Right atrium auricular region (tissue), 2 donors: ENCODE data around the gene CHKB. TPM values are rescaled to one million over a fixed set of nuclear protein-coding genes. Genes with fewer than 3 reads are reported as not detected.

Experiments used
- DNase-seq: peaks from one replicate; pipeline ENCODE4 v3.0.0-alpha.2; 2019; ENCODE audit warnings: low spot score
- H3K27ac ChIP-seq, 2 donors: fragments of 200-600 bp; sonication (generic); 1 replicate in 1 of 2; 2 replicates in 1 of 2; pipeline ENCODE4 v1.5.1; 2016 to 2019
- H3K27me3 ChIP-seq, 2 donors: fragments of 200-600 bp; sonication (generic); one replicate each; pipeline versions ENCODE4 v1.5.1 to v1.6.0; 2017 to 2019
- H3K36me3 ChIP-seq: fragments of 200-600 bp; sonication (generic); one replicate; pipeline ENCODE4 v1.5.1; 2016
- H3K4me1 ChIP-seq, 2 donors: fragments of 200-600 bp; sonication (generic); one replicate each; pipeline versions ENCODE4 v1.5.1 to v1.6.0; 2017 to 2019
- H3K4me3 ChIP-seq, 2 donors: fragments of 200-600 bp; sonication (generic); 1 replicate in 1 of 2; 2 replicates in 1 of 2; pipeline ENCODE4 v1.5.1; 2017 to 2019; ENCODE audit warnings: mild to moderate bottlenecking in 1 of 2, moderate library complexity in 1 of 2
- H3K9me3 ChIP-seq, 2 donors: fragments of 200-600 bp; sonication (generic); one replicate each; pipeline ENCODE4 v1.5.1; 2019
- CTCF ChIP-seq, 2 donors: fragments of 200-600 bp; sonication (generic); IDR thresholded peaks; one replicate each; pipeline ENCODE4 v1.5.1; 2019; ENCODE audit warnings: antibody characterized with exemption in 2 of 2
- total RNA-seq, 2 donors: library from RNA; depleted of rRNA; stranded (reverse); fragments of >200 nt; gene quantifications; one replicate each; pipeline ENCODE4 v1.1.0, GENCODE V29; 2016

Gene CHKB
- total RNA-seq, 2 donors from 2014 or later, result 25.1 to 29.5 TPM

- H3K9me3 ChIP-seq, result no peaks in the 10 kb centered on the region
- H3K27me3 ChIP-seq, result no peaks in the 10 kb centered on the region
- peaks cover 0 to 32% of the 10 kb centered on the region in 2 donors for H3K4me1 ChIP-seq
- no peak for DNase-seq
- no peak for TF ChIP-seq CTCF (IDR thresholded peaks at IDR 0.05)
- H3K4me3 ChIP-seq, result no peak overlapping the region
- peaks cover 55% of the 10 kb centered on the region for H3K36me3 ChIP-seq
- no peak overlapping the region for H3K27ac ChIP-seq
These were observed 7.2 kb downstream of the CHKB start for GRCh38 chr22:50575426-50575941.

- no peak for DNase-seq
- Histone ChIP-seq H3K27ac (no peak overlapping the region), H3K4me1 (peaks cover 0 to 28% of the 10 kb centered on the region in 2 donors), H3K36me3 (peaks cover 66% of the 10 kb centered on the region), H3K27me3 (no peaks in the 10 kb centered on the region), H3K4me3 (no peak overlapping the region), H3K9me3 (no peaks in the 10 kb centered on the region)
- TF ChIP-seq CTCF (IDR thresholded peaks at IDR 0.05), result no peak
These were observed 8.3 kb downstream of the CHKB start for GRCh38 chr22:50574383-50574755.

GRCh38 chr22:50573491-50574382, 8.9 kb downstream of the CHKB start:
- no peak for DNase-seq
- TF ChIP-seq CTCF (IDR thresholded peaks at IDR 0.05), result no peak
- Histone ChIP-seq H3K9me3 (no peaks in the 10 kb centered on the region), H3K4me1 (peaks cover 0 to 22% of the 10 kb centered on the region in 2 donors), H3K27me3 (no peaks in the 10 kb centered on the region), H3K36me3 (peaks cover 72% of the 10 kb centered on the region), H3K27ac (no peak overlapping the region), H3K4me3 (no peak overlapping the region)

- peaks cover 0 to 14% of the 10 kb centered on the region in 2 donors for H3K4me1 ChIP-seq
- peaks cover 80% of the 10 kb centered on the region for H3K36me3 ChIP-seq
- no peak overlapping the region for H3K27ac ChIP-seq
- H3K9me3 ChIP-seq, result no peaks in the 10 kb centered on the region
- no peak for DNase-seq
- no peak for TF ChIP-seq CTCF (IDR thresholded peaks at IDR 0.05)
- H3K4me3 ChIP-seq, result no peak overlapping the region
- no peaks in the 10 kb centered on the region for H3K27me3 ChIP-seq
These were observed 9.7 kb downstream of the CHKB start for GRCh38 chr22:50572965-50573364.

GRCh38 chr22:50571264-50572175, 11.1 kb downstream of the CHKB start:
- Histone ChIP-seq H3K9me3 (no peaks in the 10 kb centered on the region), H3K4me3 (no peak overlapping the region), H3K27me3 (no peaks in the 10 kb centered on the region), H3K4me1 (peaks cover 0 to 9% of the 10 kb centered on the region in 2 donors), H3K36me3 (peaks cover 87% of the 10 kb centered on the region), H3K27ac (no peak overlapping the region)
- no peak for DNase-seq
- TF ChIP-seq CTCF (IDR thresholded peaks at IDR 0.05), result no peak
